Mucosa of descending colon (tissue), 3 donors: ENCODE results near the gene TRIM37. TPM values are rescaled to one million over a fixed set of nuclear protein-coding genes. Genes with fewer than 3 reads are reported as not detected.

Experiments
- ATAC-seq: fragments of 200-7000 bp; cut with Tn5 transposase; one replicate; pipeline ENCODE4 v1.9.1; 2020; ENCODE audit warnings: mild to moderate bottlenecking, moderate library complexity
- DNase-seq, 3 donors: peaks; one replicate each; pipeline ENCODE4 v3.0.0-alpha.2; 2020
- H3K36me3 ChIP-seq: fragments of 200-600 bp; one replicate; pipeline ENCODE4 v1.8.0; 2021; ENCODE audit warnings: low read depth, mild to moderate bottlenecking
- H3K4me1 ChIP-seq: fragments of 200-600 bp; one replicate; pipeline ENCODE4 v1.8.0; 2021; ENCODE audit warnings: low read depth, mild to moderate bottlenecking
- H3K4me3 ChIP-seq: fragments of 200-600 bp; one replicate; pipeline ENCODE4 v1.8.0; 2021; ENCODE audit warnings: mild to moderate bottlenecking
- H3K9me3 ChIP-seq: fragments of 200-600 bp; one replicate; pipeline ENCODE4 v1.8.0; 2021; ENCODE audit warnings: mild to moderate bottlenecking
- CTCF ChIP-seq: fragments of 200-600 bp; IDR thresholded peaks from one replicate; pipeline ENCODE4 v1.8.0; 2022; ENCODE audit warnings: antibody characterized with exemption, mild to moderate bottlenecking
- intact Hi-C, 2 donors: fragments of 100-400 bp; cut with DNase I in 1 of 2; cut with micrococcal nuclease in 1 of 2; formaldehyde crosslinking; loops; one replicate each; pipeline versions ENCODE4 v1.11.0 to v1.11.1; 2022; cut with DNase I, micrococcal nuclease
- total RNA-seq, 3 donors: library from RNA; stranded (reverse); fragmentation: NEBNext Ultra II Directional in 2 of 3; extraction: Animal tissue kit (Norgen Biotek cat#: 25700) in 2 of 3; gene quantifications; one replicate each; pipeline versions ENCODE4 v1.2.1 to v1.2.4, GENCODE V29; 2021 to 2023
- donor health status: DM: no; HTN: no; CAD: no; lungs with moderate emphysema.
- donor health status: DM: no; HTN: no; CAD: no.
- donor health status: DM: no; HTN: yes; CAD: no.

Gene TRIM37
- total RNA-seq, 3 donors from 2014 or later = 11.4 to 24.6 (median 14.5) TPM

- ATAC-seq (no peak), DNase-seq (no peak)
- TF ChIP-seq CTCF = no peak
- no peaks in the 10 kb centered on the region for H3K9me3 ChIP-seq
- H3K36me3 ChIP-seq = no peaks in the 10 kb centered on the region
- H3K4me1 ChIP-seq = no peaks in the 10 kb centered on the region
- H3K4me3 ChIP-seq = no peak overlapping the region
- intact Hi-C loops = no loop called here
Measured at GRCh38 chr17:58970609-58971450, 135.8 kb downstream of the TRIM37 start.

GRCh38 chr17:58969612-58970011, 137.1 kb downstream of the TRIM37 start:
- no peaks in the 10 kb centered on the region for H3K4me1 ChIP-seq
- intact Hi-C loops = no loop called here
- H3K9me3 ChIP-seq = no peaks in the 10 kb centered on the region
- ATAC-seq (no peak), DNase-seq (no peak)
- TF ChIP-seq CTCF = no peak
- H3K4me3 ChIP-seq = no peak overlapping the region
- no peaks in the 10 kb centered on the region for H3K36me3 ChIP-seq

GRCh38 chr17:58969156-58969555, 137.5 kb downstream of the TRIM37 start:
- Histone ChIP-seq H3K4me1 (no peaks in the 10 kb centered on the region), H3K36me3 (no peaks in the 10 kb centered on the region), H3K9me3 (no peaks in the 10 kb centered on the region), H3K4me3 (no peak overlapping the region)
- no peak for TF ChIP-seq CTCF
- intact Hi-C loops = no loop called here
- no peak for DNase-seq
- no peak for ATAC-seq

- Histone ChIP-seq H3K4me1 (no peaks in the 10 kb centered on the region), H3K9me3 (no peaks in the 10 kb centered on the region), H3K36me3 (no peaks in the 10 kb centered on the region), H3K4me3 (no peak overlapping the region)
- no peak for DNase-seq
- no peak for TF ChIP-seq CTCF
- ATAC-seq = no peak
- intact Hi-C loops = no loop called here
Measured at GRCh38 chr17:58968426-58969061, 138.1 kb downstream of the TRIM37 start.

GRCh38 chr17:58966208-58966607, 140.5 kb downstream of the TRIM37 start:
- H3K4me1 ChIP-seq = no peaks in the 10 kb centered on the region
- ATAC-seq (no peak), DNase-seq (no peak)
- no peaks in the 10 kb centered on the region for H3K9me3 ChIP-seq
- H3K36me3 ChIP-seq = no peaks in the 10 kb centered on the region
- no peak overlapping the region for H3K4me3 ChIP-seq
- intact Hi-C loops = no loop called here
- no peak for TF ChIP-seq CTCF
